ENCODE data around the gene STARD8.

DNA sequence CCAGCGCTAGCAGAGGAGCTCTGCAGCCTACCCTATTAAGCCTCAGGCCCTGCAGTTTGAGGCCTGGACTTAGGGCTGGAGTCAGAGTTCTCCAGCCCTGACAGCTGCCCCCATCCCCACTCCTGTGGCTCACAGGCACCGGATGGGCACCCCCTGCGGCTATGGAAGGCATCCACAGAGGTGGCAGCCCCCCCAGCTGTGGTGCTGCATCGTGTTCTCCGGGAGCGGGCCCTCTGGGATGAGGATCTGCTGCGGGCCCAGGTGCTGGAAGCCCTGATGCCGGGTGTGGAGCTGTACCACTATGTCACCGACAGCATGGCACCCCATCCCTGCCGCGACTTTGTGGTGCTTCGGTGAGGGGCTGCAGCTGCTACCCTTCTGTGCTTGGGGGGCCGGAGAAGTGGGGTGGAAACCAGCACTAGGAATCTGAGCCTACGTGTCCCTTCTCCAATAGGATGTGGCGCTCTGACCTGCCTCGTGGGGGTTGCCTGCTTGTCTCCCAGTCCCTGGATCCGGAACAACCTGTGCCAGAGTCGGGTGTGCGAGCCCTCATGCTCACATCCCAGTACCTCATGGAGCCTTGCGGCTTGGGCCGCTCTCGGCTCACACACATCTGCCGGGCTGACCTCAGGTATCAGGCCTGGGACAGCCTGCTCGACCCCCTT lies 76.2 kb downstream of the STARD8 start:
- TF ChIP-seq POLR2A (IDR thresholded peaks at IDR 0.05; ENCODE audit: low read length) = no peak
- TF ChIP-seq GATA1 (IDR thresholded peaks at IDR 0.05; ENCODE audit: low read depth, low read length) = no peak

Measured in erythroblast (primary cell).